ENCODE measurements around the gene RIPPLY3. TPM values are rescaled to one million over a fixed set of nuclear protein-coding genes. Genes with fewer than 3 reads are reported as not detected.

RIPPLY3 gene
- total and polyA plus RNA-seq, 2 of the 13 experiments (the other 11 are each of a cell fraction or from before 2014, with no cell fraction given), result 0.09 to 2.9 TPM

GRCh38 chr21:37032293-37032692 lies 25.8 kb downstream of the RIPPLY3 start:
- ATAC-seq (no peak), FAIRE-seq (no peak), DNase-seq (ENCODE audit: low spot score) (no peak)
- Histone ChIP-seq H3K27me3 (ENCODE audit: control insufficient read depth in 1 of 2, insufficient read depth in 2 of 2, low read length in 2 of 2) (no peaks in the 10 kb centered on the region), H4K20me1 (ENCODE audit: insufficient read depth, low read length) (no peaks in the 10 kb centered on the region), H3K4me1 (ENCODE audit: insufficient read depth, low read length) (no peaks in the 10 kb centered on the region), H3K4me2 (ENCODE audit: low read depth, low read length) (no peak overlapping the region), H3K27ac (ENCODE audit: extremely low read length, insufficient read depth, low read length) (no peak overlapping the region), H3K9ac (ENCODE audit: insufficient read depth, low read depth, low read length) (no peak overlapping the region), H3K79me2 (ENCODE audit: insufficient read depth, low read length) (no peaks in the 10 kb centered on the region), H2AFZ (ENCODE audit: low read length) (no peak overlapping the region), H3K4me3 (replicated peaks in 1 of 3; ENCODE audit: insufficient read depth in 1 of 3, low read depth in 2 of 3, low read length in 3 of 3) (no peak overlapping the region), H3K36me3 (replicated peaks in 1 of 2; ENCODE audit: control insufficient read depth in 1 of 2, insufficient read depth in 2 of 2, low read length in 2 of 2) (no peaks in the 10 kb centered on the region), H3K9me3 (ENCODE audit: low read length) (no peaks in the 10 kb centered on the region)
- 52% methylated on average over 5 of the region's 5 CpGs for WGBS (ENCODE audit: low lambda C conversion rate)
- ChIA-PET CTCF (ENCODE audit: low intra/inter-chr PET ratio, low total read pairs) (no interaction called here), POLR2A (no interaction called here)
- in situ Hi-C loops (cut with HindIII; ENCODE audit: extremely low pct_ligation_motif_present, low pct_unique_long_range_greater_than_20kb) (no loop called here), intact Hi-C loops (cut with micrococcal nuclease; ENCODE audit: unreplicated experiment) (no loop called here)
- TF ChIP-seq ZNF296 (CRISPR knock-in tag; conservative IDR thresholded peaks at IDR 0.05) (no peak), ZNF3 (CRISPR knock-in tag; IDR thresholded peaks at IDR 0.05) (no peak), ATRX (CRISPR knock-in tag; IDR thresholded peaks at IDR 0.05; ENCODE audit: borderline replicate concordance) (no peak), ZNF329 (CRISPR knock-in tag; IDR thresholded peaks at IDR 0.05; ENCODE audit: low read depth) (no peak), BCL3 (CRISPR knock-in tag; IDR thresholded peaks at IDR 0.05) (no peak), ARID4A (CRISPR knock-in tag; IDR thresholded peaks at IDR 0.05; ENCODE audit: borderline replicate concordance) (no peak), ZBTB8A (CRISPR knock-in tag; IDR thresholded peaks at IDR 0.05; ENCODE audit: borderline replicate concordance, low read depth) (no peak), AFF4 (CRISPR knock-in tag; IDR thresholded peaks at IDR 0.05) (no peak), MEIS1 (CRISPR knock-in tag; IDR thresholded peaks at IDR 0.05; ENCODE audit: borderline replicate concordance) (no peak), ZNF644 (CRISPR knock-in tag; IDR thresholded peaks at IDR 0.05; ENCODE audit: low read depth) (no peak)
- BruUV-seq (replicated peaks), result no TSS peak

Measured in HepG2 (cell line).